WI38 (cell line): ENCODE results near the gene RALGDS.
"Not testable (repeated sequence)": the region's sequence is repeated elsewhere in the genome, so short reads cannot be mapped to it uniquely, and the experiment has no call there.

Source experiments
- H3K4me3 ChIP-seq: 2 replicates; pipeline ENCODE4 v1.5.1; 2011; ENCODE audit warnings: low read depth, mild to moderate bottlenecking, control low read depth, low read length
- TF ChIP-seq, protein P1 (sequence below): IDR thresholded peaks from 2 replicates; pipeline ENCODE4 v1.5.1; 2012; ENCODE audit warnings: low read depth, mild to moderate bottlenecking, control low read depth, low read length

RALGDS gene

DNA sequence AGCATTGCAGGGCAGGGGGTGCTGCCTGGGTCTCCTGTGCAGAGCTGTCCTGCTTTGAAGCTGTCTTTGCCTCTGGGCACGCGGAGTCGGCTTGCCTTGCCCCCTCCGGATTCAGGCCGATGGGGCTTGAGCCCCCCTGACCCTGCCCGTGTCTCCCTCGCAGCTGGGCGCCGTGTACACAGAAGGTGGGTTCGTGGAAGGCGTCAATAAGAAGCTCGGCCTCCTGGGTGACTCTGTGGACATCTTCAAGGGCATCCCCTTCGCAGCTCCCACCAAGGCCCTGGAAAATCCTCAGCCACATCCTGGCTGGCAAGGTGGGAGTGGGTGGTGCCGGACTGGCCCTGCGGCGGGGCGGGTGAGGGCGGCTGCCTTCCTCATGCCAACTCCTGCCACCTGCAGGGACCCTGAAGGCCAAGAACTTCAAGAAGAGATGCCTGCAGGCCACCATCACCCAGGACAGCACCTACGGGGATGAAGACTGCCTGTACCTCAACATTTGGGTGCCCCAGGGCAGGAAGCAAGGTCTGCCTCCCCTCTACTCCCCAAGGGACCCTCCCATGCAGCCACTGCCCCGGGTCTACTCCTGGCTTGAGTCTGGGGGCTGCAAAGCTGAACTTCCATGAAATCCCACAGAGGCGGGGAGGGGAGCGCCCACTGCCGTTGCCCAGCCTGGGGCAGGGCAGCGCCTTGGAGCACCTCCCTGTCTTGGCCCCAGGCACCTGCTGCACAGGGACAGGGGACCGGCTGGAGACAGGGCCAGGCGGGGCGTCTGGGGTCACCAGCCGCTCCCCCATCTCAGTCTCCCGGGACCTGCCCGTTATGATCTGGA is 56.6 kb downstream of the RALGDS start:
- H3K4me3 ChIP-seq: no peak overlapping the region
- TF ChIP-seq, protein P1, sequence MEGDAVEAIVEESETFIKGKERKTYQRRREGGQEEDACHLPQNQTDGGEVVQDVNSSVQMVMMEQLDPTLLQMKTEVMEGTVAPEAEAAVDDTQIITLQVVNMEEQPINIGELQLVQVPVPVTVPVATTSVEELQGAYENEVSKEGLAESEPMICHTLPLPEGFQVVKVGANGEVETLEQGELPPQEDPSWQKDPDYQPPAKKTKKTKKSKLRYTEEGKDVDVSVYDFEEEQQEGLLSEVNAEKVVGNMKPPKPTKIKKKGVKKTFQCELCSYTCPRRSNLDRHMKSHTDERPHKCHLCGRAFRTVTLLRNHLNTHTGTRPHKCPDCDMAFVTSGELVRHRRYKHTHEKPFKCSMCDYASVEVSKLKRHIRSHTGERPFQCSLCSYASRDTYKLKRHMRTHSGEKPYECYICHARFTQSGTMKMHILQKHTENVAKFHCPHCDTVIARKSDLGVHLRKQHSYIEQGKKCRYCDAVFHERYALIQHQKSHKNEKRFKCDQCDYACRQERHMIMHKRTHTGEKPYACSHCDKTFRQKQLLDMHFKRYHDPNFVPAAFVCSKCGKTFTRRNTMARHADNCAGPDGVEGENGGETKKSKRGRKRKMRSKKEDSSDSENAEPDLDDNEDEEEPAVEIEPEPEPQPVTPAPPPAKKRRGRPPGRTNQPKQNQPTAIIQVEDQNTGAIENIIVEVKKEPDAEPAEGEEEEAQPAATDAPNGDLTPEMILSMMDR: no peak

DNA sequence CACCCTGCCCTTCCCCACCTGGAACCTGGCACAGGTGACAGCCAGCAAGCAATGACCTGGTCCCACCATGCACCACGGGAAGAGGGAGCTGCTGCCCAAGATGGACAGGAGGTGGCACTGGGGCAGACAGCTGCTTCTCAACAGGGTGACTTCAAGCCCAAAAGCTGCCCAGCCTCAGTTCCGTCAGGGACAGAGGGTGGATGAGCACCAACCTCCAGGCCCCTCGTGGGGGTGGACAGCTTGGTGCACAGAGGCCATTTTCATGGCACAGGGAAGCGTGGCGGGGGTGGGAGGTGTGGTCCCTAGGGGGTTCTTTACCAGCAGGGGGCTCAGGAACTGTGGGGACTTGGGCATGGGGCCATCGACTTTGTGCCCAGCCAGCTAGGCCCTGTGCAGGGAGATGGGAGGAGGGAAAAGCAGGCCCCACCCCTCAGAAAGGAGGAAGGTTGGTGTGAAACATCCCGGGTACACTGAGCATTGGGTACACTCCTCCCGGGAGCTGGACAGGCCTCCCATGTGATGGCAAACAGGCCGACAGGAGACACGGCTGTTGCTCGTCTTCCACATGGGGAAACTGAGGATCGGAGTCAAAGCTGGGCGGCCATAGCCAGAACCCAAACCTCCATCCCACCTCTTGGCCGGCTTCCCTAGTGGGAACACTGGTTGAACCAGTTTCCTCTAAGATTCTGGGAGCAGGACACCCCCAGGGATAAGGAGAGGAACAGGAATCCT is 57.4 kb downstream of the RALGDS start:
- no peak overlapping the region for H3K4me3 ChIP-seq
- TF ChIP-seq, protein P1: no peak

DNA sequence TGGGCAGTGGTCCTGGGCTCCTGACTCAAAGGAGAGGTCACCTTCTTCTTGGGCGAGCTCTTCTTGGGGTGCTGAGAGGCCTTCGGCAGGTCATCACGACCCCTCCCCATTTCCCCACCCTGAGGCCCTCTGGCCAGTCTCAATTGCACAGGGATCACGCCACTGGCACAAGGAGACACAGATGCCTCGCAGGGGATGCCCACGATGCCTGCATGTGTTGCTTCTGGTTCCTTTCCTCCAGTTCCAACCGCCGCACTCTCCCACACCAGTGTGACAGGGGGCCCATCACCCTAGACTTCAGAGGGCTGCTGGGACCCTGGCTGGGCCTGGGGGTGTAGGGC is 57.9 kb downstream of the RALGDS start:
- H3K4me3 ChIP-seq: no peak overlapping the region
- TF ChIP-seq, protein P1: no peak

DNA sequence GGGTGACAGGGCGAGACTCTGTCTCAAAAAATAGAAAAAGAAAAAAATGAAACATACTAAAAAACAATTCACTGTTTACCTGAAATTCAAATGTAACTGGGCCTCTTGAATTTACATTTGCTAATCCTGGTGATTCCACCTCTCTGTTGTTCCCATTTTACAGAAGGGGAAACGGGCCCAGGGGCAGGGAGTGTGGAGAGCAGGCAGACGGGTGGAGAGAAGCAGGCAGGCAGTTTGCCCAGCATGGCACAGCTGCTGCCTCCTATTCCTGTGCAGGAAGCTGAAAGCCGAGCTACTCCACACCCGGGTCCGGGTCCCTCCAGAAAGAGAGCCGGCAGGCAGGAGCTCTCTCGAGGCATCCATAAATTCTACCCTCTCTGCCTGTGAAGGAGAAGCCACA is 58.5 kb downstream of the RALGDS start:
- H3K4me3 ChIP-seq: not testable (repeated sequence)

DNA sequence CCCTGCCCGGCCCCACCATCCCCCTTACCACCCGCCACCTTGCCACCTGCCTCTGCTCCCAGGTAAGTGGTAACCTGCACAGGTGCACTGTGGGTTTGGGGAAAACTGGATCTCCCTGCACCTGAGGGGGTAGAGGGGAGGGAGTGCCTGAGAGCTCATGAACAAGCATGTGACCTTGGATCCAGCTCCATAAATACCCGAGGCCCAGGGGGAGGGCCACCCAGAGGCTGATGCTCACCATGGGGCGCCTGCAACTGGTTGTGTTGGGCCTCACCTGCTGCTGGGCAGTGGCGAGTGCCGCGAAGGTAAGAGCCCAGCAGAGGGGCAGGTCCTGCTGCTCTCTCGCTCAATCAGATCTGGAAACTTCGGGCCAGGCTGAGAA is 59.3 kb downstream of the RALGDS start, which contains the start of gene CEL:
TSS of gene CEL (plus strand) at position 218 of the 382 bp plus-strand sequence. CDS start at position 240, 22 bp downstream.
- H3K4me3 ChIP-seq: not testable (repeated sequence)

DNA sequence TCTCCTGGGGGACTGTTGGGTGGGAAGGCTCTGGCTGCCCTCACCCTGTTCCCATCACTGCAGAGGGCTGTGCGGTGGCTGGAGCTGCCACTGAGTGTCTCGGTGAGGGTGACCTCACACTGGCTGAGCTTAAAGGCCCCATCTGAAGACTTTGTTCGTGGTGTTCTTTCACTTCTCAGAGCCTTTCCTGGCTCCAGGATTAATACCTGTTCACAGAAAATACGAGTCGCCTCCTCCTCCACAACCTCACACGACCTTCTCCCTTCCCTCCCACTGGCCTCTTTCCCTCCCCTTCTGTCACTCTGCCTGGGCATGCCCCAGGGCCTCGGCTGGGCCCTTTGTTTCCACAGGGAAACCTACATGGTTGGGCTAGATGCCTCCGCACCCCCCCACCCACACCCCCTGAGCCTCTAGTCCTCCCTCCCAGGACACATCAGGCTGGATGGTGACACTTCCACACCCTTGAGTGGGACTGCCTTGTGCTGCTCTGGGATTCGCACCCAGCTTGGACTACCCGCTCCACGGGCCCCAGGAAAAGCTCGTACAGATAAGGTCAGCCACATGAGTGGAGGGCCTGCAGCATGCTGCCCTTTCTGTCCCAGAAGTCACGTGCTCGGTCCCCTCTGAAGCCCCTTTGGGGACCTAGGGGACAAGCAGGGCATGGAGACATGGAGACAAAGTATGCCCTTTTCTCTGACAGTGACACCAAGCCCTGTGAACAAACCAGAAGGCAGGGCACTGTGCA is 59.8 kb downstream of the RALGDS start:
- H3K4me3 ChIP-seq: not testable (repeated sequence)

DNA sequence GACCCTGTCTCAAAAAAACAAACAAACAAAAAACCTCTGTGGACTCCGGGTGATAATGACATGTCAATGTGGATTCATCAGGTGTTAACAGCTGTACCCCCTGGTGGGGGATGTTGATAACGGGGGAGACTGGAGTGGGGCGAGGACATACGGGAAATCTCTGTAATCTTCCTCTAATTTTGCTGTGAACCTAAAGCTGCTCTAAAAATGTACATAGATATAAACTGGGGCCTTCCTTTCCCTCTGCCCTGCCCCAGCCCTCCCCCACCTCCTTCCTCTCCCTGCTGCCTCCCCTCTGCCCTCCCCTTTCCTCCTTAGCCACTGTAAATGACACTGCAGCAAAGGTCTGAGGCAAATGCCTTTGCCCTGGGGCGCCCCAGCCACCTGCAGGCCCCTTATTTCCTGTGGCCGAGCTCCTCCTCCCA is 60.6 kb downstream of the RALGDS start:
- H3K4me3 ChIP-seq: no peak overlapping the region
- TF ChIP-seq, protein P1: no peak

DNA sequence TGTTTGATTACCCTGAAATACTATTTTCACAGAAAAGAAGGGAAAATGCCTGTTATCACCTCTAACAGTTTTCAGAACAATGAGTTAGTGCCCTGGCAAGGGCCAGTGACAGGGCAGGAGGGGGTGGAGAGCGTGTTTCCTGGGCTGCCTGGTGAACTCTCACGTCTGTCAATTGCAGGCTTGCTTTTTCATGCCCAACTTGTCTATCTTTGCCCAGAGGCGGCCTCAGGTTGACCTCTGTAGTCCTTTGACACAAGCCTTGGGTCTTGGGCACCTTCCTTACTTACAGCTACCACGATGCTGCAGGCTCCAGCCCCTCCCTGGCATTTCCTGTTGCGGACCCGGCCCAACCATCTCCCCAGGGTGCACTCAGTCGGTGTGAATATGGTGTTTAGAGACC is 61.4 kb downstream of the RALGDS start:
- TF ChIP-seq, protein P1: no peak
- H3K4me3 ChIP-seq: no peak overlapping the region
